ENCODE measurements around the gene PDIA6. TPM values are rescaled to one million over a fixed set of nuclear protein-coding genes. Genes with fewer than 3 reads are reported as not detected.

Gene PDIA6
- total and polyA plus RNA-seq, 12 donors = 28.6 to 544 (median 142) TPM

DNA sequence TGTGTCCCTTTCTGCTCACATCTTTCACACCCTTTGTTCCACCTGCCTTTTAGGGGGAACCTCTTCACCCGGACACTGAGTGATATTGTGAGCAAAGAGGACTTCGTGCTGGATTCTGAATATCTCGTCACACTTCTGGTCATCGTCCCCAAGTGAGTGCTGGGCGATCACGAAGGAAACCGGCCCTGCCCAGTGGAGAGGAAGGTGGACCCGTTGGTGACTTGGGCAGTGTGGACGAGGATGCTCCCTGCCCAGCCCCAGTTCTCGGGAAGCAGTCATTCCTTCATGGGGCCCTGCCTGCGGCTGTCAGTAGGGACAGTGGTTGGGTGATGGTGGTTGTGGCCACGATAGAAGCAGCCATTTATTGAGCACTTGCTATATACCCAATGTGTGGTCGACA lies 40.8 kb downstream of the PDIA6 start:
- intact Hi-C loops (cut with DNase I) = no loop called here
- WGBS, 4 donors = 88 to 100% (median 90%) methylated on average over 5 to 13 of the region's 13 CpGs

DNA sequence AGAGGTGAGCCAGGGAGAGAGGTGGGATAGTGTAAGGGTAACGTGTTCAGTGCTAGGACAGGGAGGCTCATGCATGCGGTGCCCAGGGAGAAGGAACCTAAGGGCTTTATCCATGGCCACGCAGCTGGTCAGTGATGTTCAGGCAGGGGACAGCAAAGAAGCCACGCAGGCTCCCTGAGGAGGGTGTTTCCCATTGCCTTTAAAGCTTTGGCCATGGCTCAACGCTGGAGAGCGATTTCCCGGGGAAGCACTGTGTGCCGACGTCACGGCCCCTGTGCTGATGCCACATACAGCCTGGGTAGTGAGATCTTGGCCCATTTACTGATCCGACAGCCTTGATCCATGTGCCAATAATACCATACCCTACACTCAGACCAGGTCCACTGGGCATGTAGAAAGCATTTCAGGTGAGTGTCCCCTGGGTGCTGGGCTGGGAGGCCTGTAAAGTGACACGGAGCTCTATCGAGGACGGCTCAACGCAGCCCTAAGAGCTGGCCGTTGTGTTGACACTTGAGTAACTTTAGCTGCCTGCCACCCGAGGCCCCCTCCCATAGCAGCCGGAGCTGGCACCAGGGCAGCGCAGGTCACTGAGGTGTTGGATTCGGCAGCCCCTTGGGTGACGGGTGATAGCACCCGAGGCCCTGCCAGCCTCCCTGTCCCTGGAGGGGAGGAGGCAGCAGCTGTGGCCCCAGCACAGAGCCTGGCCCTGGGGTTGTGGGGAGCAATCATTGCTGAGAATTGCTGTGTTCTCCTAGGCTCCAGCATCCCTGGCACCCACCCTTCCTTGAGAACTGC lies 41.4 kb downstream of the PDIA6 start:
- Histone ChIP-seq H3K4me3 (no peak overlapping the region), H3K27me3 (no peaks in the 10 kb centered on the region), H3K4me1 (replicated peaks in 1 of 2) (peaks cover 5 to 11% of the 10 kb centered on the region in 2 donors), H3K9me3 (replicated peaks in 1 of 3) (no peaks in the 10 kb centered on the region), H3K27ac (no peak overlapping the region), H3K36me3 (replicated peaks in 1 of 2) (no peaks in the 10 kb centered on the region)
- TF ChIP-seq, protein P1, sequence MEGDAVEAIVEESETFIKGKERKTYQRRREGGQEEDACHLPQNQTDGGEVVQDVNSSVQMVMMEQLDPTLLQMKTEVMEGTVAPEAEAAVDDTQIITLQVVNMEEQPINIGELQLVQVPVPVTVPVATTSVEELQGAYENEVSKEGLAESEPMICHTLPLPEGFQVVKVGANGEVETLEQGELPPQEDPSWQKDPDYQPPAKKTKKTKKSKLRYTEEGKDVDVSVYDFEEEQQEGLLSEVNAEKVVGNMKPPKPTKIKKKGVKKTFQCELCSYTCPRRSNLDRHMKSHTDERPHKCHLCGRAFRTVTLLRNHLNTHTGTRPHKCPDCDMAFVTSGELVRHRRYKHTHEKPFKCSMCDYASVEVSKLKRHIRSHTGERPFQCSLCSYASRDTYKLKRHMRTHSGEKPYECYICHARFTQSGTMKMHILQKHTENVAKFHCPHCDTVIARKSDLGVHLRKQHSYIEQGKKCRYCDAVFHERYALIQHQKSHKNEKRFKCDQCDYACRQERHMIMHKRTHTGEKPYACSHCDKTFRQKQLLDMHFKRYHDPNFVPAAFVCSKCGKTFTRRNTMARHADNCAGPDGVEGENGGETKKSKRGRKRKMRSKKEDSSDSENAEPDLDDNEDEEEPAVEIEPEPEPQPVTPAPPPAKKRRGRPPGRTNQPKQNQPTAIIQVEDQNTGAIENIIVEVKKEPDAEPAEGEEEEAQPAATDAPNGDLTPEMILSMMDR (IDR thresholded peaks at IDR 0.05) = no peak
- no peak for TF ChIP-seq POLR2A (IDR thresholded peaks at IDR 0.05)
- intact Hi-C loops (cut with DNase I) = no loop called here
- WGBS, 4 donors = 86 to 94% (median 89%) methylated on average over 13 to 22 of the region's 22 CpGs
- no peak for DNase-seq

More for the DNA sequence above, 40.8 kb downstream of the PDIA6 start:
- Histone ChIP-seq H3K4me3 (no peak overlapping the region), H3K4me1 (replicated peaks in 1 of 2) (peaks cover 5 to 11% of the 10 kb centered on the region in 2 donors), H3K27me3 (no peaks in the 10 kb centered on the region), H3K9me3 (replicated peaks in 1 of 3) (no peaks in the 10 kb centered on the region), H3K27ac (no peak overlapping the region), H3K36me3 (replicated peaks in 1 of 2) (no peaks in the 10 kb centered on the region)
- TF ChIP-seq POLR2A (IDR thresholded peaks at IDR 0.05) = no peak
- TF ChIP-seq, protein P1 (IDR thresholded peaks at IDR 0.05) = no peak
- peak in 1 of 7 donors; percentile 5 for DNase-seq

DNA sequence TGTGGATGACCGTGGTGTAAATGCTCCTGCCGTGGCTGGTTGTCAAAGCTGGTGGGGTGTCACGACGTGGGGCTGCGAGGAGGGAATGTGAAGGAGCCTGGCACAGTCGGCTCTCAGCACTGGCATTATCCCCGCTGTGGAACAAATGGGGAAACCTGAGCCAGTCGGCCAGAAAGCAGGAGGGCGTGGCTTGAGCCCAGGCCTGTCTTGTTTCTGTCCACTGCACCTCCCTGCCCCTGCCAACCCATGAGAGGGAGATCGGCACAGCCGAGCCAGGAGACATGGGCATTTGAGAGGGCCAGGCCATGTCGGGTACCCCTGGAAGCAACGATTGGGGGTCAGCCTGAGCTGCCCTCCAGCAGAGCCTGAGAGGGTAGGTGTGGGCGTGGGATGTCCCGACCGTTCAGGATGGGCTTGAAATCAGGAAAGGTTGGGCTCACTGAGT lies 44.5 kb downstream of the PDIA6 start:
- no peak for DNase-seq
- Histone ChIP-seq H3K36me3 (replicated peaks in 1 of 2) (no peaks in the 10 kb centered on the region), H3K27me3 (no peaks in the 10 kb centered on the region), H3K4me1 (replicated peaks in 1 of 2) (no peaks in the 10 kb centered on the region), H3K4me3 (no peak overlapping the region), H3K9me3 (replicated peaks in 1 of 3) (no peaks in the 10 kb centered on the region), H3K27ac (no peak overlapping the region)
- intact Hi-C loops (cut with DNase I) = no loop called here
- 63 to 77% (median 74%) methylated on average over 10 to 16 of the region's 16 CpGs for WGBS, 4 donors
- TF ChIP-seq, protein P1 (IDR thresholded peaks at IDR 0.05) = no peak
- no peak for TF ChIP-seq POLR2A (IDR thresholded peaks at IDR 0.05)

DNA sequence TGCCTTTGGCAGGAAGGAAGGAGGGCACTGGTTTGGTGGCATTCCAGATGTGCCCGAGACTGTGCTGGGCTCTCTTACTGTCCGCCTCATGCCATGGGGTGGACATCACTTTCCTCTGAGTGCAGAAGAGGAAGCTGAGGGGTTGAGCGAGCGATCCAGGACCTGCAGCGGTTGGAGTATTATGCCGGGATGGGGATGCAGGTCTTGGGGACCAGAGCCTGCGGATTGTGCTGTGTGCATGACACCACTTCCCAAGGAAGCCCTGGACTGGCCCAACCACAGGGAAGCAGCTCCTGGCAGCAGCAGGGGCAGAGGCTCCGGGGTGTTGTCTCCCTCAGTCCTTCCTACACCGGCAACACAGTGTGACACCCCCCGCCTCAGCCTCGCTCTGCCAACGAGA lies 46.7 kb downstream of the PDIA6 start:
- intact Hi-C loops (cut with DNase I) = no loop called here
- TF ChIP-seq, protein P1 (IDR thresholded peaks at IDR 0.05) = no peak
- no peak for TF ChIP-seq POLR2A (IDR thresholded peaks at IDR 0.05)
- Histone ChIP-seq H3K4me3 (no peak overlapping the region), H3K27ac (no peak overlapping the region), H3K36me3 (replicated peaks in 1 of 2) (no peaks in the 10 kb centered on the region), H3K27me3 (no peaks in the 10 kb centered on the region), H3K9me3 (replicated peaks in 1 of 3) (no peaks in the 10 kb centered on the region), H3K4me1 (replicated peaks in 1 of 2) (no peaks in the 10 kb centered on the region)
- WGBS, 4 donors = 86 to 94% (median 91%) methylated on average over 5 to 12 of the region's 12 CpGs
- DNase-seq = no peak
